HK-2 (cell line): ENCODE data around the gene LRRC42.

ENCODE experiments used
- DNase-seq: peaks from one replicate; pipeline ENCODE4 v3.0.0-alpha.2; 2018; ENCODE audit not compliant: unreplicated experiment

LRRC42 gene

DNA sequence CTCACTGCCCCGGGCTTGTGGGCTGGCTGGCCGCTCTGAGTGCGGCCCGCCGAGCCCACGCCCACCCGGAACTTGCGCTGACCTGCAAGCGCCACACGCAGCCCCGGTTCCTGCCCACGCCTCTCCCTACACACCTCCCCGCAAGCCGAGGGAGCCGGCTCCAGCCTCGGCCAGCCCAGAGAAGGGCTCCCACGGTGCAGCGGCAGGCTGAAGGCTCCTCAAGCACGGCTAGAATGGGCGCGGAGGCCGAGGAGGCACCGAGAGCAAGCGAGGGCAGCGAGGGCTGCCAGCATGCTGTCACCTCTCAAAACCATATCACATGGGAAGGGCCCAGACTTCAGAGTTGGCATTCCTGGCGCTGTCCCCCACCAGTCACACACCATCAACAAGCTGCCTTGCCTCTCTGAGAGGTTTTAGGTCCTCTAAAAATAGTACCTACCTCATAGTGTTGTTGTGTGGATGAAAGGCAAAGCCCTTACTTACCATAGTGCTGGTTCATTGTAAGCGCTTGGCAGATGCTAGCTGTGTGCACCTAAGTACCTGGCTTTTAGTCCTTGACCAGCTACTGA, 58.4 kb downstream of the LRRC42 start:
- no peak for DNase-seq

- no peak for DNase-seq
These were observed 60.4 kb downstream of the LRRC42 start for GRCh38 chr1:54006508-54006907.

DNA sequence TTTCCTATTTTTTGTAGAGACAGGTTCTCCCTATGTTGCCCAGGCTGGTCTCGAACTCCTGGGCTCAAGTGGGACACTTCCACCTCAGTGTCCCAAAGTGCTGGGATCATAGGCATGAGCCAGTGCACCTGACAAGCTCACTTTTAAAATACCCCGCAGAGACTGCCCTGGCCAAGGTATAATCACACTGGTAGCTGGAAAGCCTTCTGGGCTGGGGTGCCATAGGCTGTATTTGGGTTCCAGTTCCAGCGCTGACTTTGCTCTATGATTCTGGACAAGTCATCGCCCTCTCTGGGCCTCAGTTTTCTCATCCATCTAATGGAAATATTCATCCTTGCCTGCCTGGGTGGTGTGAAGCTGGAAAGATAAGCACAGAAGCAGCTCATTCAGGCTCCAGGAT, 61.5 kb downstream of the LRRC42 start:
- DNase-seq, result no peak

GRCh38 chr1:54008876-54009275, 62.7 kb downstream of the LRRC42 start:
- DNase-seq, result no peak

GRCh38 chr1:54009406-54009805, 63.3 kb downstream of the LRRC42 start:
- DNase-seq, result no peak

GRCh38 chr1:54010415-54011117, 64.4 kb downstream of the LRRC42 start:
- DNase-seq, result no peak

- no peak for DNase-seq
These were observed 65.3 kb downstream of the LRRC42 start for GRCh38 chr1:54011316-54012007.

GRCh38 chr1:54012008-54012325, 65.8 kb downstream of the LRRC42 start:
- no peak for DNase-seq

DNA sequence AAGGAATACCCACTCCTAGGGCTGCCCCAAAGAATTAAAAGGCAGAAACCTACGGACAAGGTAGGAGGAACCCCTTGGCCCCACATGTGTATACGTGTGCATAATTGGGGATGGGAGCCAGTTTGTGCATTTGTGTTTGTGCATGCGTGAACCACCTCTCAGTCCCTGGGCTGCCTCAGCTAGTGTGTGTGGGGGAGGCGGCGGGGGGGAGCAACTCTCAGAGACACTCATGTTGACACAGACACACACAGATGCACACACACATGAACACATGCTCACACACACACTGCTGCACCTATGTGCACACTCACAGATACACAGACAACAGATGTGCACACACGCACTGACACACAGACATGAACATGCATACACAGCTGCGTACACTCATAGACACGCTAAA, 66.7 kb downstream of the LRRC42 start:
- DNase-seq, result no peak

GRCh38 chr1:54013393-54014008, 67.4 kb downstream of the LRRC42 start:
- DNase-seq, result no peak

- DNase-seq, result no peak
These were observed 68.0 kb downstream of the LRRC42 start for GRCh38 chr1:54014009-54014629.

DNA sequence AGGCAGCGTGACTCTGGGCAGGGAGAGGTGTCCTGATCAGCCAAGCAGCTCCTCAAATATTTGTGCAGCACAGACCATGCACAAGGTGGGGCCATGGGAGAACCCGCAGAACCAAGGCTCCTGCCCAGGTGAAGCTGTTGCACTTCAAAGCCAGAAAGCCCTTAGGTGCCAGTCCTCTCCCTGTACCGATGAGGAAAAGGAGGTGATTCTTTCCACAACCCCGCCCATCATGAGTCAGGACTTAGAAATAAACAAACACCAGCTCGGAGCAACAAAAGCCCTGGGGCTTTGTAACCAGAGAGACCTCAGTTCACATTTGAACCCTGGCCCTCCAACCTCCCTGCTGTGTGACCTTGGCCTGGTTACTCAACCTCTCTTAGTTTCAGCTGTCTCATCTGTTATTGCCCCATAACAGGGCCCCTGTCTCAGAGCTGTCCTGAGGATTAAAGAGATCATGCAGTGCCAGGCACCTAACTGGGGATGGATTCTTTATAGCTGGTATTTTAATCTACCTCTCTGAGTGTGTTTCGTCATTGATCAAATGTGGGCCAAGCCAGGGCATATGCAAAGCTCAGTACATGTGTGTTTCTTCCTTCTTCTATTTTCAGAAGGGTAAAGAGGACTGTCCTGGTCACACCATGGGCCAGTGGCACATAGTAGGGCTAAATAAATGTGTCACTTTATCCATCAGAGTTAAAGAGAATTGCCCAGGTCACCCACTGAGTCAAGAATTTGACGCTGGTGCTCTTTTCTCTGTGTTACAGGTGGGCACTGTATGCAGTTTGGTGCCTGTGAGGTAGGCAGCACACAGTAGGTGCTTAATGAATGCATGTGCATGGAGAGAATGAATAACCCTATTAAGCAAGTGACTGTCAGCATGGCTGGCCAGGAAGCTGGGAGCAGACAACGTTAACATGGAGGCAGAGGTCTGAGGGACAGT, 70.5 kb downstream of the LRRC42 start:
- no peak for DNase-seq
